H1 (cell line): ENCODE data around the gene EMP3. TPM values are rescaled to one million over a fixed set of nuclear protein-coding genes. Genes with fewer than 3 reads are reported as not detected.

Experiments used
- CREB1 ChIP-seq: IDR thresholded peaks from 2 replicates; pipeline ENCODE4 v1.6.1; 2012; ENCODE audit warnings: inconsistent platforms
- EGR1 ChIP-seq: IDR thresholded peaks from 2 replicates; pipeline ENCODE4 v1.6.1; 2011; ENCODE audit warnings: low read depth, low read length, borderline replicate concordance
- EZH2 ChIP-seq: fragments of 200-600 bp; sonication (generic); IDR thresholded peaks from 2 replicates; pipeline ENCODE4 v1.7.1; 2012; ENCODE audit warnings: low read depth, mild to moderate bottlenecking, moderate library complexity, low read length, inconsistent platforms; ENCODE audit not compliant: severe bottlenecking
- GABPA ChIP-seq: IDR thresholded peaks from 2 replicates; pipeline ENCODE4 v1.6.1; 2011; ENCODE audit warnings: mild to moderate bottlenecking, low read length, moderate library complexity, borderline replicate concordance; ENCODE audit not compliant: insufficient read depth
- MAX ChIP-seq: IDR thresholded peaks from 2 replicates; pipeline ENCODE4 v1.6.1; 2012; ENCODE audit warnings: inconsistent platforms
- POLR2A ChIP-seq, 2 experiments: IDR thresholded peaks; 1 replicate in 1 of 2; 2 replicates in 1 of 2; pipeline ENCODE4 v1.6.1; 2011; ENCODE audit warnings: low read depth in 2 of 2, low read length in 2 of 2, mild to moderate bottlenecking in 2 of 2; ENCODE audit errors: control extremely low read depth in 1 of 2
- RAD21 ChIP-seq, 2 experiments: IDR thresholded peaks in 1 of 2; conservative IDR thresholded peaks in 1 of 2; 2 replicates each; pipeline ENCODE4 v1.6.1; 2011; ENCODE audit warnings: low read depth in 2 of 2, low read length in 2 of 2, improper control_type of control experiment in 1 of 2, inconsistent platforms in 1 of 2, mild to moderate bottlenecking in 1 of 2, moderate library complexity in 1 of 2
- SIN3A ChIP-seq, 2 experiments: IDR thresholded peaks in 1 of 2; conservative IDR thresholded peaks in 1 of 2; 2 replicates each; pipeline ENCODE4 v1.6.1; 2011 to 2012; ENCODE audit warnings: low read length in 2 of 2, improper control_type of control experiment in 1 of 2, low read depth in 1 of 2, mild to moderate bottlenecking in 1 of 2
- TCF12 ChIP-seq: IDR thresholded peaks from 2 replicates; pipeline ENCODE4 v1.6.1; 2011; ENCODE audit warnings: low read depth, mild to moderate bottlenecking, low read length
- YY1 ChIP-seq: IDR thresholded peaks from 2 replicates; pipeline ENCODE4 v1.6.1; 2011; ENCODE audit warnings: low read depth, mild to moderate bottlenecking, low read length
- polyA plus RNA-seq, 7 experiments: library from polyadenylated mRNA; depleted of rRNA in 3 of 7; stranded (reverse) in 5 of 7; unstranded in 2 of 7; fragments of >200 nt in 5 of 7; fragments of 200-250 nt in 2 of 7; gene quantifications; 1 replicate in 5 of 7; 2 replicates in 1 of 7; 4 replicates in 1 of 7; pipeline versions ENCODE4 v1.2.1 to v1.2.3, GENCODE V29; 2011 to 2013; ENCODE audit warnings: missing spikeins in 2 of 7, mixed read lengths in 2 of 7
- total RNA-seq: library from RNA; stranded (reverse); fragmentation: NEBNext Ultra II Directional; extraction: Animal tissue kit (Norgen Biotek cat#: 25700); gene quantifications from 2 replicates; pipeline ENCODE4 v1.2.1, GENCODE V29; 2021

The EMP3 gene
- total and polyA plus RNA-seq, 2 of the 8 experiments (the other 6 are each of a cell fraction or from before 2014, with no cell fraction given): 18.4 to 87.8 TPM

- TF ChIP-seq POLR2A (IDR thresholded peaks at IDR 0.05; ENCODE audit: control extremely low read depth in 1 of 2, low read depth in 2 of 2, low read length in 2 of 2): 0 out of 3 replicates have a peak, but pooled peaks of 1 of the 2 experiments have one; percentile 22
- 0 out of 2 replicates have a peak, but pooled peaks have one; percentile 18 for TF ChIP-seq TCF12
- peak in 1 of 2 experiments; percentile 57; a peak in 1 of 4 replicates for TF ChIP-seq SIN3A (conservative IDR thresholded peaks at IDR 0.05 in 1 of 2, IDR thresholded peaks at IDR 0.05 in 1 of 2; ENCODE audit: low read depth in 1 of 2, low read length in 2 of 2)
- TF ChIP-seq GABPA: 0 out of 2 replicates have a peak, but pooled peaks have one; percentile 61
- TF ChIP-seq CREB1: peak; percentile 69; the same call in 1 of the 2 replicates
- 0 out of 2 replicates have a peak, but pooled peaks have one; percentile 11 for TF ChIP-seq EGR1
- peak; percentile 71 to 85 for TF ChIP-seq RAD21 (IDR thresholded peaks at IDR 0.05 in 1 of 2, conservative IDR thresholded peaks at IDR 0.05 in 1 of 2; ENCODE audit: low read depth in 2 of 2, low read length in 2 of 2)
- peak; percentile 55 for TF ChIP-seq MAX
- TF ChIP-seq EZH2: no peak
- TF ChIP-seq YY1: peak; percentile 32; the same call in 1 of the 2 replicates
Observed at GRCh38 chr19:48319647-48320541, 5.5 kb upstream of the EMP3 start (continued).
